Stomach (tissue), 4 donors: ENCODE data around the gene EIF4A2.

Experiments
- CTCF ChIP-seq, 7 experiments: fragments of 450-650 bp in 4 of 7; fragments of 200-600 bp in 3 of 7; sonication (generic) in 3 of 7; IDR thresholded peaks; one replicate each; pipeline ENCODE4 v1.5.1; 2016 to 2019; ENCODE audit warnings: antibody characterized with exemption in 7 of 7, control low read depth in 2 of 7, mild to moderate bottlenecking in 1 of 7
- EP300 ChIP-seq: sonication (generic); formaldehyde crosslinking; IDR thresholded peaks from one replicate; pipeline ENCODE4 v1.6.1; 2017; ENCODE audit warnings: antibody characterized with exemption
- POLR2A ChIP-seq, 4 donors: fragments of 450-650 bp; IDR thresholded peaks; one replicate each; pipeline ENCODE4 v1.6.1; 2016; ENCODE audit warnings: antibody characterized with exemption in 4 of 4, control low read depth in 2 of 4, mild to moderate bottlenecking in 1 of 4, moderate library complexity in 1 of 4
- POLR2AphosphoS5 ChIP-seq, 3 donors: sonication (generic); formaldehyde crosslinking; IDR thresholded peaks; one replicate each; pipeline ENCODE4 v1.6.1; 2016; ENCODE audit warnings: antibody characterized with exemption in 3 of 3

- TF ChIP-seq CTCF (IDR thresholded peaks at IDR 0.05): no peak
- no peak for TF ChIP-seq POLR2AphosphoS5 (IDR thresholded peaks at IDR 0.05)
- TF ChIP-seq POLR2A (IDR thresholded peaks at IDR 0.05): no peak
- TF ChIP-seq EP300: no peak
Observed at GRCh38 chr3:186757214-186757613, 26.2 kb upstream of the EIF4A2 start.
